ENCODE results near the gene YPEL4.
"Not testable (repeated sequence)": the region's sequence is repeated elsewhere in the genome, so short reads cannot be mapped to it uniquely, and the experiment has no call there.

YPEL4 gene

DNA sequence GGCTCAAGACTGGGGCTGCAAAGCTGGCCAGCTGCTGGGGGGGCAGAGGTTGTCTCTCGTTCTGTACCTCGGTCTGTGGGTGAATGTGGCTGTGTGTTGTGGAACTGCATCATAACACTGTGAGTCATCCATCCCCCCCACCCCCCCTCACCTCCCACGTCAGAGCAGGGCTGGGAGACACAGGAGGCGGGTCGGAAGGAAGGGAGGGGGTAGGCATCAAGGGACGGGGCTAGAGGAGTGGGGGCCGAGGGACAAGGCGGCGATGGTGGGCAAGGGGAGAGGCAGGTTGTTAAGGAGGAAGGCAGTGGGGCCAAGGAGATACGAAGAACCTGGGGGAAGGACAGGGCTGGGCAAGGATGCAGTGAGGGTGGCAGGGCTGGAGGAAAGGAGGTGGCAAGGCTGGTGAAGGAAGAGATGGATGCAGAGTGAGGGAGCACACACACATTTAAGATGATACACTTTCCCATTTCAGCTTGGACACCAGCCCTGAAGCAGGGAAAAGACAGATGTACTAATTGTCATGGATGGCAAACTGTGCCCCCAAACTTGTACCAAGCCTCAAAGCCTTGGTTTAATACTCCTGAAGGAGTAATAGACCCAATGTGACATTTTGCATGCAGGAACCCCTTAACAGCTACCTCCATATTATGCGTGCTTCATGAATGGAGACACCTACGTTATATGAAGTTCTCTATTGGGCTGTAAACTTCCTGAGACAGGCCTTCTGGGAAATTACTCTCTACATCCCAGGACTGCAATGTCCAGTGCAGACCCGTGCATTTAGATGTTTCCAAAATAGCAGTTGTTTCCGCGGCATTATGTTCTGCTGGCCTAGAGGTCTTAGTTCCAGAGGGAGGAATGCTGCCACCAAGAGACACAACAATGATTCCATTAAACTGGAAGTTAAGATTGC, at the start of gene YPEL4:
TSS of gene YPEL4 (minus strand) at position 87 of the 913 bp plus-strand sequence. CDS start 2,805 bp downstream, outside the sequence.
- DNase-seq, result peak in 1 of 2 experiments; percentile 4

DNA sequence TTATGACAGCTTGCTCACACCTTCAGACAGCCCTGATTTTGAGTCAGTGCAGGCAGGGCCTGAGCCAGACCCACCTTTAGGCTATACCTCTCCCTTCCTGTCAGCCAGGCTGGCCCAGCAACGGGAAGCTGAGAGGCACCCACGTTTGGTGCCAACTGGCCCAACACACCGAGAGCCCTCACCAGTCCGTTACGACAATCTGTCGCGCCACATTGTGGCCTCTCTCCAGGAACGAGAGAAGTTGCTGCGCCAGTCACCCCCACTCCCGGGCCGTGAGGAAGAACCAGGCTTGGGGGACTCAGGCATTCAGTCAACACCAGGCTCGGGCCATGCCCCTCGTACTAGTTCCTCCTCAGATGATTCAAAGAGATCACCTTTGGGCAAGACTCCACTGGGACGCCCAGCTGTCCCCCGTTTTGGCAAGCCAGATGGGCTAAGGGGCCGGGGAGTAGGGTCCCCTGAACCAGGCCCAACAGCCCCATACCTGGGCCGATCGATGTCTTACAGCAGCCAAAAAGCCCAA, 49.2 kb upstream of the YPEL4 start:
- DNase-seq, result no peak

GRCh38 chr11:57690474-57690873, 40.8 kb upstream of the YPEL4 start:
- not testable (repeated sequence) for DNase-seq

DNA sequence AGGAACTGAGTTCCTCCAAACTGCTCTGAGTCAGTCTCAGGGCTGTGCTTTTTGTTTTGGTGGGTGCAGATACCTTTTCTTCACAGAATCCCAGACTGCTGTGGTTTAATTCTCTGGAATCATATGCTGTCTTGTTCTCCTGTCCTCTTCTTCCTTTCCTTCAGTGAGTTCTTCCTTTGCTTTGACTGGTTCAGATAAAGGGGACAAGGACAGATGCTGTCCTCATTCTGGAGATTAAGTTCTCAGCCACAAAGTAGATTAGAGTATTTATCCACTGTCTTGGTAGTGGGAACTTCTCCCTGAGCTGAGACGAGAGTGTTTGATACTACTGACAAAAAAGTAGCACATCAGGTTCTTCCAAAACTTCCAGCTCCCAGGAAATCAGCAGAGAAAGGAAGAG, 31.5 kb upstream of the YPEL4 start:
- DNase-seq, result no peak

- DNase-seq, result no peak
These were observed 30.8 kb upstream of the YPEL4 start for GRCh38 chr11:57680552-57680874.

- DNase-seq, result no peak
These were observed 29.7 kb upstream of the YPEL4 start for GRCh38 chr11:57679396-57679795.

- DNase-seq, result no peak
These were observed 25.6 kb upstream of the YPEL4 start for GRCh38 chr11:57675176-57675941.

DNA sequence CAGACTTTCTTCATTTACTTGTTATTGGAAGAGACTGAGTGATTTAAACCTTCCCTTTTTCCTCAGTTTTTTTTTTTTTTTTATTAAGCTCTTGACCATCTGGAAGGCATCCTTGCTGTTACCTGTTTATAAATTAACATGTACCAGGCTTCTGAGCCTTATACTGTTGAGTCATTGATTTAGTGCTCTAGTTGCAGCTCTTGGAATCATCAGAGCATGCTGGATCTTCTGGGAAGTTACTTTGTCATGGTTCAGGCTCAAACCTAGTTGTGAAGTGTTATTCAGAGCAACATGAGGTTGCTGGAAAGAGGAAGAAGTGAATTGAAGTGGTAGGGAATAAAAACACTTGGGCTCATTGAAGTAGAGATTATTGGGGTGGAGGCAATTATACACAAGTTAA, 24.5 kb upstream of the YPEL4 start:
- no peak for DNase-seq

GRCh38 chr11:57668434-57668782, 18.7 kb upstream of the YPEL4 start:
- DNase-seq, result peak; percentile 10 to 27

- peak; percentile 97 to 98 for DNase-seq
These were observed 18.2 kb upstream of the YPEL4 start, which contains the start of gene ZDHHC5 for GRCh38 chr11:57667736-57668433. ZDHHC5 (plus strand) TSS chr11:57668114; CDS start chr11:57673091, 4,977 bp downstream.

DNA sequence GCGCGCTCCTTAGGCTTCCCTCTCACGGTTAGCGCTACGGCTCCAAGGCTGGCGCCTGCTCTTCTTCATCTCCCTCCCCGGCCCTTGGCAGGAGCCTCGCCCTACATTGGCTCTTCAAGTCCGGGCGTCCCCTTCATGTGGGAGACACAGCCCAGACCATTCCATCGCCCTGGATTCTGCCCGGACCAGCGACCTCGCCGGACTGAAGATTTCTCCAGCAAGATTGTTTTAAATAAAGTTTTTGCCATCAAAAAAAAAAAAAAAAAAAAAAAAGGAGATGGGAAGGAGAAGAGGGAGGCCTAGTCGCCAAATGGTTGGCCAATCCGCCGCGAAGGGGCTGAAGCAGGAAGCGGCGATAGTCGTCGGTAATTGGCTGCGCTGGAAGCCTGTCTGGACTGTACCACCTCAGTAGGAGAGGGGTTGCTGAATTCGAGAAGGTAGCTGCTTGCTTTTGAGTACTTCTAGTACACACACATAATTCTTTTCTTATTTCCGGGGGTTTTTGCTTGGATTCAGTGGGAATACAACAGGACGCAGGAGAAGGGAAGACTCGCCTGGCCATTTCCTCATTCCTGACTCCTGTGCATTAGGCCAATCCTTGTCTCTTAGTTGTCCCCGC, 17.5 kb upstream of the YPEL4 start:
- DNase-seq, result peak; percentile 97

GRCh38 chr11:57663975-57664374, 14.3 kb upstream of the YPEL4 start:
- no peak for DNase-seq

DNA sequence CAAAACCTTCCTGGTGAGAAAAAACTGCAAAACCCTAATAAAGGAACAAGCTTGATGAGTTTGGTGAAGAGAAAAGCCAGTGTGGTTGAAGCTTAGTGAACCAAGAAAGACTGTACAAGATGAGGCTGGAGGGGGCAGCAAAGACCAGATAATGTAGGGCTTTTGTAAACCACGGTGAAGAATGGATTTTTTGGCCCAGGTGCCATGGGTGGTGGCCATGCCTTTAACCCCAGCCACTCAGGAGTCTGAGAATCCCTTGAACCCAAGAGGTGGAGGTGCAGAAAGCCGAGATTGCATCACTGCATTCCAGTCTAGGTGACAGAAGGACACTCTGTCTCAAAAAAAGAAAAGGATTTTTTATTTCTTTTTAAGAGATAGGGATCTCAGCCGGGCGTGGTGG, 13.2 kb upstream of the YPEL4 start:
- no peak for DNase-seq

DNA sequence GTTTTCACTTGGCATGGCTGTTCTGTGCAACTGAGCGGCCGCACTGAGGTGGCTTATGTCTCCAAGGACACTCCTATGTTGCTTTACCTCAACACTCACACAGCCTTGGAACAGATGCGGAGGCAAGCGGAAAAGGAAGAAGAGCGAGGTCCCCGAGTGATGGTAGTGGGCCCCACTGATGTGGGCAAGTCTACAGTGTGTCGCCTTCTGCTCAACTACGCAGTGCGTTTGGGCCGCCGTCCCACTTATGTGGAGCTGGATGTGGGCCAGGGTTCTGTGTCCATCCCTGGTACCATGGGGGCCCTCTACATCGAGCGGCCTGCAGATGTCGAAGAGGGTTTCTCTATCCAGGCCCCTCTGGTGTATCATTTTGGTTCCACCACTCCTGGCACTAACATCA, 10.0 kb upstream of the YPEL4 start:
- no peak for DNase-seq

- DNase-seq, result no peak
These were observed 8.3 kb upstream of the YPEL4 start for GRCh38 chr11:57658023-57658361.

- DNase-seq, result peak; percentile 97 to 99
These were observed 7.7 kb upstream of the YPEL4 start, which contains the start of gene CLP1 for GRCh38 chr11:57657194-57658022. CLP1 (plus strand) TSS chr11:57657762; CDS start chr11:57659477, 1,715 bp downstream.

GRCh38 chr11:57656885-57657193, 7.1 kb upstream of the YPEL4 start:
- DNase-seq, result no peak

DNA sequence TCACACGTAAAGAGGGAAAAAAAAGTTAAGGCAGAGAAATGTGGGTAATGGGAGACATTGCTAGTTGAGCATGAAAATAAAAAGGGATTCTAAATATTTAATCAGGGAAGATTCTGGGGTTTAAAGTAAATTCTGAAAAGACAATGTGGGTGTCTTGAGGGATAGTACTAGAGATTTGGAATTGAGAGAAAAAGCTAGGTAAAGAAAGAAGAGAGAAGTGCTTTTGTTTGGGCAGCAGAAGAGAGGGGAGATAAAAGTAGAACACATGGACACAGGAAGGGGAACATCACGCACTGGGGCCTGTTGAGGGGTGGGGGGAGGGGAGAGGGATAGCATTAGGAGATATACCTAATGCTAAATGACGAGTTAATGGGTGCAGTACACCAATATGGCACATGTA, 3.5 kb upstream of the YPEL4 start:
- no peak for DNase-seq

DNA sequence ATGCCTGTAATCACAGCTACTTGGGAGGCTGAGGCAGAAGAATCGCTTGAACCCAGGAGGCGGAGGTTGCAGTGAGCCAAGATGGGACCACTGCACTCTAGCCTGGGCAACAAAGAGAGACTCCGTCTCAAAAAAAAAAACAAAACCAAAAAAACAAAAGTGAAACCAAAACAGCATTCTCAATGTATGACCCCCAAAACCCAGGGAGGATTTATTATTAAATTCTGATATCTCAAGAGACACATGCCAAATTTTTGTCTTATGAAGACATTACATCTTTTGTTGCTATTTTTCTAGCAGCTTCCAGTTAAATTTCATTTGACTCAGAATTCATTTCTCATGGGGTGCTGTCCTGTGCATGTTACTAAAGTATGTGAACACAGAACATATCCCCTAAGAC, 3.0 kb upstream of the YPEL4 start:
- DNase-seq, result no peak

GRCh38 chr11:57652230-57652629, 2.5 kb upstream of the YPEL4 start:
- DNase-seq, result not testable (repeated sequence)

DNA sequence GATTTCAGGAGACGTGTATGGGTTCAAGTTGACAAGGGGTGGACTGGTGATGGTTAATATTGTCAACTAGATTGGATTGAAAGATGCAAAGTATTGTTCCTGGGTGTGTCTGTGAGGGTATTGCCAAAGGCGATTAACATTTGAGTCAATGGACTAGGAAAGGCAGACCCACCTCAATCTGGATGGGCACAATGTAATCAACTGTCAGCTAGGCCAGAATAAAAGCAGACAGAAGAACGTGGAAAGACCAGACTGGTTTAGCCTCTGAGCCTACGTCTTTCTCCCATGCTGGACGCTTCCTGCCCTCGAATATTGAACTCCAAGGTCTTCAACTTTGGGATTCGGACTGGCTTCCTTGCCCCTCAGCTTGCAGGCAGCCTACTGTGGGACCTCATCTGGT, 1.7 kb upstream of the YPEL4 start:
- no peak for DNase-seq

GRCh38 chr11:57650739-57651090, 1.0 kb upstream of the YPEL4 start:
- no peak for DNase-seq

Data from NCI-H2081 (cell line).